H7 (cell line): Measurements from ENCODE around the gene TRAK1. TPM values are rescaled to one million over a fixed set of nuclear protein-coding genes. Genes with fewer than 3 reads are reported as not detected.
A peak's percentile ranks its signal among the peaks of the same experiment; 100 is the strongest.

ENCODE experiments used
- DNase-seq: peaks from one replicate; pipeline ENCODE4 v3.0.0; 2012
- H3K27me3 ChIP-seq: 2 replicates; pipeline ENCODE4 v1.6.0; 2011; ENCODE audit warnings: mild to moderate bottlenecking, low read length; ENCODE audit not compliant: control insufficient read depth, insufficient read depth
- H3K36me3 ChIP-seq: replicated peaks from 2 replicates; pipeline ENCODE4 v1.5.1; 2011; ENCODE audit warnings: low read length; ENCODE audit not compliant: control insufficient read depth, insufficient read depth
- H3K4me3 ChIP-seq: 2 replicates; pipeline ENCODE4 v1.5.1; 2011; ENCODE audit warnings: low read depth, mild to moderate bottlenecking, control low read depth, low read length, moderate library complexity; ENCODE audit not compliant: insufficient read depth
- total RNA-seq: library from RNA; depleted of rRNA; stranded (reverse); fragments of >200 nt; shearing (Covaris generic); gene quantifications from 2 replicates; pipeline ENCODE4 v1.2.3, GENCODE V29; 2014

TRAK1 gene
- total RNA-seq, 1 experiment from 2014 or later: 20.6 TPM

DNA sequence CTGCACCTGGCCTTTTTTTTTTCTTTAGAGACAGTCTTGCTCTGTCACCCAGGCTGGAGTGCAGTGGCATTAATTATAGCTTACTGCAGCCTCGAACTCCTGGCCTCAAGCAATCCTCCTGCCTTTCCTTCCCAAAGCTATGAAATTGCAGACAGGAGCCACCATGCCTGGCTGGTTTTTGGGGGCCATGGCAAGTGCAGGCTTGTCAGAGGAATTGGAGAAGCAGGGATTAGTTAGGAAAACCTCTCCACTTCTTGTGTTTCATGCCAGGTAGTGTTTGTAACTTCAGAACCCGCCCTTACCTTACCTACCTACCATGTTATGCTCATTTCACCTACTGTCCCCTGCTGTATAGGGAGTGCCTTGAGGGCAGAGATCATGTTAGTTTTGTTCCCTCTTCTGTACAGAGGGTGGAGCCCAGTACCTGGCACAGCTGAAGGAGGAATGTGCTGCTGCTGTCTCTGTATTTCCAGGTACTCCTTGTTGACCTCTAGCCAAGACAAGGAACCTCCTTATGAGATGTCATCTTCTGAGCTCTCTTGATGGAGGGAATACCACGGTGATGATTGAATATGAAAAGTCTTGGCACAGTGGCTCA lies 43.8 kb downstream of the TRAK1 start:
- DNase-seq: no peak
- Histone ChIP-seq H3K4me3 (no peak overlapping the region), H3K27me3 (no peaks in the 10 kb centered on the region), H3K36me3 (no peaks in the 10 kb centered on the region)

- no peak for DNase-seq
These were observed 48.7 kb downstream of the TRAK1 start for GRCh38 chr3:42139621-42140453.

GRCh38 chr3:42140665-42141203 lies 49.6 kb downstream of the TRAK1 start:
- no peak for DNase-seq
- Histone ChIP-seq H3K4me3 (no peak overlapping the region), H3K27me3 (no peaks in the 10 kb centered on the region), H3K36me3 (no peaks in the 10 kb centered on the region)

More at GRCh38 chr3:42139621-42140453, 48.7 kb downstream of the TRAK1 start:
- H3K4me3 ChIP-seq: no peak overlapping the region
- H3K27me3 ChIP-seq: no peaks in the 10 kb centered on the region
- no peaks in the 10 kb centered on the region for H3K36me3 ChIP-seq

DNA sequence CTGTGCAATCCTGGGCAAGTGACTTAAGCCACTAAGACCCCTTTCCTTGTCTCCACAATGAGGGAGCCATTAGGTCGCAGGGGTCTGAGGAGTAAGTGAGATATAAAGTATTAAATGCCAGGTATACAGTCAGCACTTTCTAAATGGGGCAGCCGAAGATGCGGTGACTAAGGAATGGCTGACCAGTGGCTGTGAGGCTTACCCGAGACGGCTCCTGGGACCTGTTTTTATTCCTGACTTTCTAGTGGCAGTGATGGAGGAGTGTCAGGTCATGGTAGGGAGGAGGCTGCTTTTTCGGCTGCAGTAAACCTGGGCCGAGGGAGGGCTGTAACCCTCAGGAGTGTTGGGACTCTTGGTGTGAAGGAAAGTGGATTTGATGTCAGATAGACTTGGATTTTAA lies 52.3 kb downstream of the TRAK1 start:
- Histone ChIP-seq H3K27me3 (no peaks in the 10 kb centered on the region), H3K4me3 (no peak overlapping the region), H3K36me3 (no peaks in the 10 kb centered on the region)
- DNase-seq: no peak

GRCh38 chr3:42144209-42144608 lies 53.1 kb downstream of the TRAK1 start:
- H3K27me3 ChIP-seq: no peaks in the 10 kb centered on the region
- H3K36me3 ChIP-seq: no peaks in the 10 kb centered on the region
- no peak for DNase-seq
- no peak overlapping the region for H3K4me3 ChIP-seq

- no peaks in the 10 kb centered on the region for H3K36me3 ChIP-seq
- H3K4me3 ChIP-seq: no peak overlapping the region
- H3K27me3 ChIP-seq: no peaks in the 10 kb centered on the region
- no peak for DNase-seq
These were observed 57.1 kb downstream of the TRAK1 start for GRCh38 chr3:42148086-42148848.

- H3K4me3 ChIP-seq: no peak overlapping the region
- no peaks in the 10 kb centered on the region for H3K27me3 ChIP-seq
- no peaks in the 10 kb centered on the region for H3K36me3 ChIP-seq
- DNase-seq: peak; percentile 76
These were observed 57.9 kb downstream of the TRAK1 start for GRCh38 chr3:42148982-42149432.

- DNase-seq: no peak
- H3K4me3 ChIP-seq: no peak overlapping the region
These were observed 58.4 kb downstream of the TRAK1 start for GRCh38 chr3:42149532-42149931.

DNA sequence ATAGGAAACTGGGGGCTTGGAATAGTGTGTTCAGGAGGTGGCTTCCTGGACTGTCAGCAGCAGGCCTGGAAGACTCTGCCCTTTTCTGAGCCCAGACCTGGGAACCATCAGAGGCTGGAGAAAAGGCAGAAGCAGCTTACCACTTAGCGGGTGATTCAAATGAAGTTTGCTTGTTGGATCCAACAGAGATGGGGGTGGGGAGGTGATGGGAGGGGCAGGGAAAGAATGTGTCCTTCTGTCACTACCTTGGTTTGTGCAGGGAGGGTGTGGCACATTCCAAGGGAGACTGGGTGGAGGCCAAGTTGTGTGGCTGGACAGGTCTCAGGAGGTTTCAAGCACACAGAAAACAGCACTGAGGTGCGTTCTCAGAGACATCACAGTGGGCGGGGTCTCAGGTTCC lies 58.8 kb downstream of the TRAK1 start:
- Histone ChIP-seq H3K36me3 (no peaks in the 10 kb centered on the region), H3K27me3 (no peaks in the 10 kb centered on the region), H3K4me3 (no peak overlapping the region)
- DNase-seq: no peak

More at GRCh38 chr3:42149532-42149931, 58.4 kb downstream of the TRAK1 start:
- no peaks in the 10 kb centered on the region for H3K27me3 ChIP-seq
- H3K36me3 ChIP-seq: no peaks in the 10 kb centered on the region

GRCh38 chr3:42151596-42152168 lies 60.5 kb downstream of the TRAK1 start:
- no peak for DNase-seq
- H3K4me3 ChIP-seq: no peak overlapping the region
- no peaks in the 10 kb centered on the region for H3K27me3 ChIP-seq
- H3K36me3 ChIP-seq: no peaks in the 10 kb centered on the region

GRCh38 chr3:42152193-42152592 lies 61.0 kb downstream of the TRAK1 start:
- H3K4me3 ChIP-seq: no peak overlapping the region

DNA sequence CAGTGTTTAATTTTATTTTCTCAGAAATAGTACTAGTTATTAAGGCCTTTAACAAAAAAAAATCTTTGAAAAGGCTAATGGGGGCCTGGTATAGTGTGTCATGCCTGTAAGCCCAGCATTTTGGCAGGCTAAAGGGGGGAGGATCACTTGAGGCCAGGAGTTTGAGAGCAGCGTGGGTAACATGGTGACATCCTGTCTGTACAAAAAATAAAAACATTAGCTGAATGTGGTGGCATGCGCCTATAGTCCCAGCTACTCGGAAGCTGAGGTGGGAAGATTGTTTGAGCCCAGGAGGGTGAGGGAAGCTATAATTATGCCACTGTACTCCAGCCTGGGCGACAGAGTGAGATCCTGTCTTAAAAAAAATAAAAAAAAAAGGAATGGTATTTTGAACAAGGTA lies 61.9 kb downstream of the TRAK1 start:
- no peaks in the 10 kb centered on the region for H3K27me3 ChIP-seq
- DNase-seq: no peak
- H3K4me3 ChIP-seq: no peak overlapping the region

More at GRCh38 chr3:42152193-42152592, 61.0 kb downstream of the TRAK1 start:
- DNase-seq: no peak
- Histone ChIP-seq H3K36me3 (no peaks in the 10 kb centered on the region), H3K27me3 (no peaks in the 10 kb centered on the region)

DNA sequence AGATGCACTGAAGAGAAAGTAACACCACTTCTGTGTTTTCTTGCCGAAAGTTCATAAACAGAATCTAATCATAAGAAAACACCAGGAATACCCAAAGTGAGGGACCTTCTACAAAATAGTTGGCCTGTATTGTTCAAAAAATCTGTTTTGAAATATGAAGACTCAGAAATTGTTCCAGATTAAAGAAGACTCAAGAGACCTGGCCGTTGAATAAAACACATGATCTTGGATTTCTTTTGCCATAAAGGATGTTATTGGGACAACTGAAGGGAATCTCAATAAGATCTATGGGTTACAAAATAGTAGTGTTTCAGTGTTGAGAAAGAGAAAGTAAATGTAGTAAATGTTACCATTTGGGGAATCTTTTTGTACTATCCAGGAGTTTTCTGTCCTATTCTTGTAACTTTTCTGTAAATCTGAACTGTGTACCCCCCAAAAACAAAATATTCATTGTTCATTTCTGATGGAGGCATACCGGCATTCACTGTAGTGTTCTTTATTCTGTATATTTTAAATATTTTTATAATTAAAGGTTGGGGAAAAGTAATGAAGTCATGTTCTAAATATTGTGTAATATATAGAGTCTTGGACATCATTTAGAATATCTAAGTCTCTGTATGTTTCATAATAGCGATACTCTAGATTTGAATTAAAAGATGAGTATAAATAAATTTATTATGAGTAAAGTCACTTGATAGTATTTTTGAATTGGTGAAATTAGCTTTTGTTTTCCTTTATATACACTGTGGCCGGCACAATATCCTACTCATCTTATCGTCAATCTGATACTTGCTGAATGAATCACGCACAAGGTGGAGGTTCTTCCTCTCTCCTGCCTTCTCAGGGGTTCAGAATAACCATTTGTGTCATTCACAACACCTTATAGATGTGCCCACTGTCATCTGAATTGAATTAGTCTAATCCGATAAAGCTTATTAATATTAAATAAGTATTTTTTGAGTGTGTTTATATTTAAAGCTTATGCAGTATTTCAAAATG lies 66.7 kb downstream of the TRAK1 start:
- no peaks in the 10 kb centered on the region for H3K36me3 ChIP-seq

More for the DNA sequence above, 61.9 kb downstream of the TRAK1 start:
- no peaks in the 10 kb centered on the region for H3K36me3 ChIP-seq

More for the DNA sequence above, 66.7 kb downstream of the TRAK1 start:
- Histone ChIP-seq H3K4me3 (no peak overlapping the region), H3K27me3 (no peaks in the 10 kb centered on the region)
- no peak for DNase-seq
